HCT116 (cell line): ENCODE measurements around the gene CTDNEP1. TPM values are rescaled to one million over a fixed set of nuclear protein-coding genes. Genes with fewer than 3 reads are reported as not detected.

Source experiments
- ATAC-seq: fragments of 200-7000 bp; cut with Tn5 transposase; 2 replicates; pipeline ENCODE4 v1.9.1; 2020; ENCODE audit warnings: mild to moderate bottlenecking, moderate library complexity
- BruUV-seq: library from RNA; stranded (reverse); fragments of 400-500 nt; replicated peaks from 2 replicates; lab custom pipeline; 2021; lab: Mats Ljungman, UMichigan
- CTCF ChIA-PET: fragments of 300-600 bp; sonication (Branson Sonifier 250); formaldehyde crosslinking; loops from one replicate; lab custom pipeline; 2021; ENCODE audit warnings: antibody characterized with exemption; lab: Charles Lee
- POLR2A ChIA-PET: fragments of 300-600, 350-600 bp; sonication (Branson Sonifier 250); formaldehyde crosslinking; loops from one replicate; lab custom pipeline; 2021; ENCODE audit warnings: antibody characterized with exemption; lab: Charles Lee
- RAD21 ChIA-PET, 2 experiments: fragments of 300-600 bp; sonication (Branson Sonifier 250); formaldehyde crosslinking; loops; one replicate each; lab custom pipeline; 2023; ENCODE audit warnings: low total read pairs in 2 of 2; ENCODE audit not compliant: uncharacterized antibody in 2 of 2, unreplicated experiment in 2 of 2, low non-redundant PET in 1 of 2; lab: Charles Lee
- DNase-seq: peaks from one replicate; pipeline ENCODE4 v3.0.0-alpha.2; 2010; ENCODE audit warnings: low read depth, low spot score
- H2AFZ ChIP-seq: fragments of 200-600 bp; shearing (Covaris generic), sonication (generic); 2 replicates; pipeline ENCODE4 v1.6.1; 2017; ENCODE audit warnings: low read depth, mixed run types, mixed read lengths, antibody characterized with exemption, low read length; ENCODE audit not compliant: poor library complexity, severe bottlenecking
- H3K27ac ChIP-seq: 2 replicates; pipeline ENCODE4 v1.5.1; 2012; ENCODE audit warnings: low read depth, low read length
- H3K27me3 ChIP-seq: fragments of 200-600 bp; sonication (generic); 2 replicates; pipeline ENCODE4 v1.6.1; 2016; ENCODE audit warnings: mixed run types, low read length, mixed read lengths; ENCODE audit not compliant: insufficient read depth
- H3K36me3 ChIP-seq, 2 experiments: fragments of 200-500 bp in 1 of 2; fragments of 200-600 bp in 1 of 2; sonication (Bioruptor generic) in 1 of 2; sonication (generic) in 1 of 2; 2 replicates each; pipeline versions ENCODE4 v1.5.1 to v1.6.1; 2014 to 2016; ENCODE audit warnings: low read length in 2 of 2, inconsistent platforms in 1 of 2, mixed read lengths in 1 of 2, mixed run types in 1 of 2; ENCODE audit not compliant: insufficient read depth in 2 of 2, control insufficient read depth in 1 of 2
- H3K4me1 ChIP-seq, 2 experiments: fragments of 200-600 bp in 1 of 2; sonication (generic) in 1 of 2; 2 replicates each; pipeline versions ENCODE4 v1.5.1 to v1.6.1; 2012 to 2017; ENCODE audit warnings: low read length in 2 of 2, inconsistent platforms in 1 of 2, mild to moderate bottlenecking in 1 of 2, mixed read lengths in 1 of 2, mixed run types in 1 of 2, moderate library complexity in 1 of 2; ENCODE audit not compliant: insufficient read depth in 2 of 2, control insufficient read depth in 1 of 2
- H3K4me2 ChIP-seq: fragments of 200-600 bp; sonication (generic); 2 replicates; pipeline ENCODE4 v1.6.1; 2017; ENCODE audit warnings: mixed run types, low read length, mixed read lengths
- H3K4me3 ChIP-seq, 2 experiments: fragments of 200-600 bp in 1 of 2; sonication (generic) in 1 of 2; replicated peaks in 1 of 2; 2 replicates each; pipeline ENCODE4 v1.5.1; 2011 to 2016; ENCODE audit warnings: low read length in 2 of 2, control low read depth in 1 of 2, low read depth in 1 of 2, mild to moderate bottlenecking in 1 of 2, mixed read lengths in 1 of 2, mixed run types in 1 of 2
- H3K79me2 ChIP-seq: fragments of 200-600 bp; sonication (generic); 2 replicates; pipeline ENCODE4 v1.6.1; 2017; ENCODE audit warnings: mild to moderate bottlenecking, mixed run types, low read length, moderate library complexity, mixed read lengths; ENCODE audit not compliant: insufficient read depth
- H3K9ac ChIP-seq: fragments of 200-600 bp; sonication (generic); 2 replicates; pipeline ENCODE4 v1.6.1; 2016; ENCODE audit warnings: low read length, mixed read lengths
- H3K9me2 ChIP-seq: fragments of 200-600 bp; sonication (generic), shearing (Covaris generic); 2 replicates; pipeline ENCODE4 v1.6.1; 2017; ENCODE audit warnings: mixed run types, mild to moderate bottlenecking, moderate library complexity; ENCODE audit not compliant: insufficient read depth
- H3K9me3 ChIP-seq, 2 experiments: fragments of 200-500 bp in 1 of 2; fragments of 200-600 bp in 1 of 2; sonication (Bioruptor generic) in 1 of 2; sonication (generic) in 1 of 2; 2 replicates each; pipeline ENCODE4 v1.6.1; 2014 to 2017; ENCODE audit warnings: low read length in 2 of 2, mixed read lengths in 2 of 2, inconsistent platforms in 1 of 2, low read depth in 1 of 2, mild to moderate bottlenecking in 1 of 2, mixed run types in 1 of 2, moderate library complexity in 1 of 2; ENCODE audit not compliant: control insufficient read depth in 1 of 2, insufficient read depth in 1 of 2
- H4K20me1 ChIP-seq: fragments of 200-600 bp; sonication (generic), shearing (Covaris generic); 2 replicates; pipeline ENCODE4 v1.6.1; 2017; ENCODE audit warnings: mixed run types, mild to moderate bottlenecking, moderate library complexity; ENCODE audit not compliant: insufficient read depth
- CEBPB ChIP-seq: IDR thresholded peaks from 2 replicates; pipeline ENCODE4 v1.6.1; 2012; ENCODE audit warnings: low read depth
- EZH2 ChIP-seq: fragments of 200-600 bp; sonication (generic); IDR thresholded peaks from 2 replicates; pipeline ENCODE4 v1.6.1; 2017; ENCODE audit warnings: antibody characterized with exemption, mixed run types
- EZH2phosphoT487 ChIP-seq: fragments of 200-600 bp; IDR thresholded peaks from 2 replicates; pipeline ENCODE4 v1.6.1; 2018; ENCODE audit warnings: antibody characterized with exemption, borderline replicate concordance
- MAX ChIP-seq: IDR thresholded peaks from 2 replicates; pipeline ENCODE4 v1.6.1; 2012
- POLR2AphosphoS5 ChIP-seq: IDR thresholded peaks from 2 replicates; pipeline ENCODE4 v1.6.1; 2011; ENCODE audit warnings: mild to moderate bottlenecking, low read depth, low read length, moderate library complexity
- SIN3A ChIP-seq: IDR thresholded peaks from 2 replicates; pipeline ENCODE4 v1.6.1; 2012; ENCODE audit warnings: low read depth
- SP1 ChIP-seq: IDR thresholded peaks from 2 replicates; pipeline ENCODE4 v1.6.1; 2012; ENCODE audit warnings: low read depth
- TCF7L2 ChIP-seq: IDR thresholded peaks from 2 replicates; pipeline ENCODE4 v1.7.0; 2011; ENCODE audit warnings: borderline replicate concordance, inconsistent platforms; ENCODE audit not compliant: insufficient read depth, insufficient read length; ENCODE audit errors: extremely low read depth
- YY1 ChIP-seq: IDR thresholded peaks from 2 replicates; pipeline ENCODE4 v1.6.1; 2011; ENCODE audit warnings: low read length, low read depth, moderate library complexity, mild to moderate bottlenecking; ENCODE audit not compliant: insufficient replicate concordance; ENCODE audit errors: extremely low read depth
- ZNF274 ChIP-seq: fragments of 200-500 bp; sonication (Bioruptor generic); IDR thresholded peaks from 2 replicates; pipeline ENCODE4 v1.6.1; 2014; ENCODE audit warnings: mild to moderate bottlenecking, low read depth, low read length, inconsistent platforms
- intact Hi-C: fragments of 100-400 bp; cut with micrococcal nuclease; formaldehyde crosslinking; loops from 2 replicates; pipeline ENCODE4 v1.10.0; 2022
- total RNA-seq: library from RNA; stranded (reverse); gene quantifications from one replicate; pipeline ENCODE4 v1.2.1, GENCODE V29; 2021; ENCODE audit not compliant: unreplicated experiment
- TF ChIP-seq, protein P1 (sequence below): IDR thresholded peaks from 2 replicates; pipeline ENCODE4 v1.6.1; 2011; ENCODE audit warnings: mild to moderate bottlenecking, low read length, moderate library complexity; ENCODE audit not compliant: insufficient replicate concordance; ENCODE audit errors: extremely low read depth

The CTDNEP1 gene
- total RNA-seq, 1 experiment from 2014 or later: 143 TPM

- DNase-seq: no peak
Measured at GRCh38 chr17:7228920-7229319, 22.6 kb downstream of the CTDNEP1 start.

More at GRCh38 chr17:7228920-7229319, 22.6 kb downstream of the CTDNEP1 start:
- Histone ChIP-seq H4K20me1 (peaks cover 4% of the 10 kb centered on the region; the same call in 1 of the 2 replicates), H3K27ac (no peak overlapping the region), H2AFZ (no peak overlapping the region), H3K79me2 (peaks cover 47% of the 10 kb centered on the region), H3K4me3 (no peak overlapping the region), H3K4me2 (no peak overlapping the region), H3K4me1 (peaks cover 6 to 31% of the 10 kb centered on the region in 2 experiments; a peak in 3 of 4 replicates), H3K9me2 (no peaks in the 10 kb centered on the region), H3K27me3 (no peaks in the 10 kb centered on the region), H3K9me3 (no peaks in the 10 kb centered on the region), H3K9ac (no peak overlapping the region), H3K36me3 (peaks cover 43 to 47% of the 10 kb centered on the region in 2 experiments)
- POLR2A ChIA-PET: no interaction called here
- no TSS peak for BruUV-seq
- no peak for ATAC-seq
- TF ChIP-seq ZNF274 (no peak), SIN3A (no peak), POLR2AphosphoS5 (no peak), TCF7L2 (no peak), CEBPB (no peak), SP1 (no peak), EZH2 (no peak), YY1 (no peak), MAX (no peak), EZH2phosphoT487 (no peak)
- TF ChIP-seq, protein P1, sequence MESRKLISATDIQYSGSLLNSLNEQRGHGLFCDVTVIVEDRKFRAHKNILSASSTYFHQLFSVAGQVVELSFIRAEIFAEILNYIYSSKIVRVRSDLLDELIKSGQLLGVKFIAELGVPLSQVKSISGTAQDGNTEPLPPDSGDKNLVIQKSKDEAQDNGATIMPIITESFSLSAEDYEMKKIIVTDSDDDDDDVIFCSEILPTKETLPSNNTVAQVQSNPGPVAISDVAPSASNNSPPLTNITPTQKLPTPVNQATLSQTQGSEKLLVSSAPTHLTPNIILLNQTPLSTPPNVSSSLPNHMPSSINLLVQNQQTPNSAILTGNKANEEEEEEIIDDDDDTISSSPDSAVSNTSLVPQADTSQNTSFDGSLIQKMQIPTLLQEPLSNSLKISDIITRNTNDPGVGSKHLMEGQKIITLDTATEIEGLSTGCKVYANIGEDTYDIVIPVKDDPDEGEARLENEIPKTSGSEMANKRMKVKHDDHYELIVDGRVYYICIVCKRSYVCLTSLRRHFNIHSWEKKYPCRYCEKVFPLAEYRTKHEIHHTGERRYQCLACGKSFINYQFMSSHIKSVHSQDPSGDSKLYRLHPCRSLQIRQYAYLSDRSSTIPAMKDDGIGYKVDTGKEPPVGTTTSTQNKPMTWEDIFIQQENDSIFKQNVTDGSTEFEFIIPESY: no peak
- CTCF ChIA-PET: interaction anchor here (1.5 kb wide), 1 partner anchor 8 kb away, joined by 4 read pairs; no protein-coding TSS in a partner anchor
- RAD21 ChIA-PET: no interaction called here
- intact Hi-C loops: no loop called here
